Gastroesophageal sphincter (tissue), 3 donors: Measurements from ENCODE around the gene P2RX7.

Source experiments
- POLR2A ChIP-seq, 2 donors: fragments of 450-650 bp; IDR thresholded peaks; one replicate each; pipeline ENCODE4 v1.6.1; 2017; ENCODE audit warnings: antibody characterized with exemption in 2 of 2, mild to moderate bottlenecking in 2 of 2, moderate library complexity in 1 of 2
- TF ChIP-seq, protein P1 (sequence below), 4 experiments: fragments of 200-600 bp in 2 of 4; fragments of 450-650 bp in 2 of 4; sonication (generic) in 1 of 4; IDR thresholded peaks; one replicate each; pipeline ENCODE4 v1.5.1; 2017 to 2019; ENCODE audit warnings: antibody characterized with exemption in 4 of 4, mild to moderate bottlenecking in 2 of 4, moderate library complexity in 2 of 4

GRCh38 chr12:121170151-121170550 is 37.5 kb downstream of the P2RX7 start:
- TF ChIP-seq, protein P1, sequence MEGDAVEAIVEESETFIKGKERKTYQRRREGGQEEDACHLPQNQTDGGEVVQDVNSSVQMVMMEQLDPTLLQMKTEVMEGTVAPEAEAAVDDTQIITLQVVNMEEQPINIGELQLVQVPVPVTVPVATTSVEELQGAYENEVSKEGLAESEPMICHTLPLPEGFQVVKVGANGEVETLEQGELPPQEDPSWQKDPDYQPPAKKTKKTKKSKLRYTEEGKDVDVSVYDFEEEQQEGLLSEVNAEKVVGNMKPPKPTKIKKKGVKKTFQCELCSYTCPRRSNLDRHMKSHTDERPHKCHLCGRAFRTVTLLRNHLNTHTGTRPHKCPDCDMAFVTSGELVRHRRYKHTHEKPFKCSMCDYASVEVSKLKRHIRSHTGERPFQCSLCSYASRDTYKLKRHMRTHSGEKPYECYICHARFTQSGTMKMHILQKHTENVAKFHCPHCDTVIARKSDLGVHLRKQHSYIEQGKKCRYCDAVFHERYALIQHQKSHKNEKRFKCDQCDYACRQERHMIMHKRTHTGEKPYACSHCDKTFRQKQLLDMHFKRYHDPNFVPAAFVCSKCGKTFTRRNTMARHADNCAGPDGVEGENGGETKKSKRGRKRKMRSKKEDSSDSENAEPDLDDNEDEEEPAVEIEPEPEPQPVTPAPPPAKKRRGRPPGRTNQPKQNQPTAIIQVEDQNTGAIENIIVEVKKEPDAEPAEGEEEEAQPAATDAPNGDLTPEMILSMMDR (IDR thresholded peaks at IDR 0.05) = no peak
- no peak for TF ChIP-seq POLR2A (IDR thresholded peaks at IDR 0.05)
